ENCODE data around the gene ALG12.

The ALG12 gene

DNA sequence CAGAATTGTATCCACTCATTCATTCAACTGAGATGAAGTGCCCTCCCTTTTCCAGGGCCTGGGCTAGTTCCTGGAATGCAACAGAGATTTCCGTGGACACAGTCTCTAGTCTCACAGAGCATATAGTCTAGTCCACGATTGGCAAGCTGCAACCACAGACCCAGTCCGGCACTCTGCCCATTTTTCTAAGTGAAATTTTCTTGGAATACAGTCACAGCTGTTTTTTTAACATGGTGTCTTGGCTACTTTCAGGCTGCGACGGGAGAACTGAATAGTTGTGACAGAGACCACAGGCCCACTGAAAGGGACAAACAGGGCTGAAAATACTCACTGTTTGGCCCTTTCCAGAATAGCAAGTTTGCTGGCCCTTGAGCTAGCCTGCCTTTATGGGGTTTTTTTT, 29.2 kb downstream of the ALG12 start:
- DNase-seq (ENCODE audit: low read depth in 3 of 3), result no peak

DNA sequence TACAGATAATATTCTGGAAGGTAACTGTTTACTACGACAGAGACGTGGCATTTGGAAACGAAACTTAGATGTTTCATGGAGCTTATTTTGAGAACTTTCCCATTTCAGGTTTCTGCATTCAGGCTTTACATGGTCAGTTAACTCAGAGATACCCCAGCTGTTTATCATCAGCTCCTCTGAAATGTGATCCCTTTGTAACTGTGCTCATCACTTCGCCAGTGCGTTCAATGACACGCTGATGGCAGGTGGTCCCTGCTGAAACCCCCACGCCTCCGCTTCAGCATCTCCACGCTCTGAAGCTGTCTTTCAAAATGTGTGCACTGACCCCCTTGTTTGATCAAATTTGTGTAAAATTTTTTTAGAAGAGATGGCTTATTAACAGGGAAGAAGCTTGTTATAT, 30.5 kb downstream of the ALG12 start:
- DNase-seq (ENCODE audit: low read depth in 3 of 3), result no peak

DNA sequence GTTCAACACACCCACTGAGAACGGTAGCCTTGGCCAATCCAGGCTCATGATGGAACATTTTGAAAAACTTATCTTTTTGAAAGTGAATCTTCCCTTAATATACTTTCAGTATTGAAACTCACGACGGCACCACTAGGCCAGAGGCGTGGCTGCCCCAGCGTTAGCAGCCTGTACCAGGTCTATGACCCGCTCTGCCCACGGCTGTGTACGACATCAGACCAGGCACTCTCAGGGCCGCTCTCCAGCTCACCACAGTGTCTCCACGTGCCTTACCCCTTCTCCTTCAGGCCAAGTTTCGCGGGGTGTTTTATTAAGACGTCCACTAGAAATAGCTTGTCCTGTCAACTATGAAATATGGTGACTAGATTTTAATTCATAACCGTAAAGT, 31.2 kb downstream of the ALG12 start:
- DNase-seq (ENCODE audit: low read depth in 3 of 3), result no peak

DNA sequence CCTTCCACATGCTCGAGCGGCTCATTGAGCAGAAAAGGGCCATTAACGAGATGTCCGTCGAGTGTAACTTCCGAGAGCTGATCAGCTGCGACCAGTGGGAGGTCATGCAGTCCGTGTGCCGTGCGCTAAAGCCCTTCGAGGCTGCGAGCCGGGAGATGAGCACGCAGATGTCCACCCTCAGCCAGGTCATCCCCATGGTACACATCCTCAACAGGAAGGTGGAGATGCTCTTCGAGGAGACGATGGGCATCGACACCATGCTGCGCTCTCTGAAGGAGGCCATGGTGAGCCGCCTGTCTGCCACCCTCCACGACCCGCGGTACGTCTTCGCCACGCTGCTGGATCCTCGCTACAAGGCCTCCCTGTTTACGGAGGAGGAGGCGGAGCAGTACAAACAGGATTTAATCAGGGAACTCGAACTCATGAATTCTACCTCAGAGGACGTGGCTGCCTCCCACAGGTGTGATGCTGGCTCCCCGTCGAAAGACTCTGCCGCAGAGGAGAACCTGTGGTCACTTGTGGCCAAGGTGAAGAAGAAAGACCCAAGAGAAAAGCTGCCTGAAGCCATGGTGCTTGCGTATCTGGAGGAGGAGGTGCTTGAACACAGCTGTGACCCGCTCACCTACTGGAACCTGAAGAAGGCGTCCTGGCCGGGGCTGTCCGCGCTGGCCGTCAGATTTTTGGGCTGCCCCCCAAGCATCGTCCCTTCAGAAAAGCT, 31.7 kb downstream of the ALG12 start:
- no peak for DNase-seq (ENCODE audit: low read depth in 3 of 3)

DNA sequence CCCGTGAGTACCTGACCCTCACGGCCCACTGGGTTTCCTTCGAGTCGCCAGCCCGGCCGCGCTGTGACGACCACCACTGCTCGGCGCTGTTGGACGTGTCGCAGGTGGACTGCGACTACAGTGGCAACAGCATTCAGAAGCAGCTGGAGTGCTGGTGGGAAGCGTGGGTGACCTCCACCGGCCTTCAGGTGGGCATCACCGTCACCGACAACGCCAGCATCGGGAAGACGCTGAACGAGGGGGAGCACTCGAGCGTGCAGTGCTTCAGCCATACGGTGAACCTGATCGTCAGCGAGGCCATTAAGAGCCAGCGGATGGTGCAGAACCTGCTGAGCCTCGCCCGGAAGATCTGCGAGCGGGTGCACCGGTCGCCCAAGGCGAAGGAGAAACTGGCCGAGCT, 32.4 kb downstream of the ALG12 start:
- no peak for DNase-seq (ENCODE audit: low read depth in 3 of 3)

DNA sequence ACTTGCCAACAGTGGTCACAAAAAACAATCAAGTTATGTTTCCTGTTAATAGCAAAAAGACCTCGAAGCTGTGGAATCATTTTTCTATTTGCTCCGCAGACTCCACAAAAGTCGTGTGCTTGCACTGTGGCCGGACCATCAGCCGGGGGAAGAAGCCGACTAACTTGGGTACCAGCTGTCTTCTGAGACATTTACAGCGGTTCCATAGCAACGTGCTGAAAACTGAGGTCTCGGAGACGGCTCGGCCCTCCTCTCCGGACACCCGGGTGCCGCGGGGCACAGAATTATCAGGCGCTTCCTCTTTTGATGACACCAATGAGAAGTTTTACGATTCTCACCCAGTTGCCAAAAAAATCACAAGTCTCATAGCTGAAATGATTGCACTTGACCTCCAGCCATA, 33.0 kb downstream of the ALG12 start:
- no peak for DNase-seq (ENCODE audit: low read depth in 3 of 3)

DNA sequence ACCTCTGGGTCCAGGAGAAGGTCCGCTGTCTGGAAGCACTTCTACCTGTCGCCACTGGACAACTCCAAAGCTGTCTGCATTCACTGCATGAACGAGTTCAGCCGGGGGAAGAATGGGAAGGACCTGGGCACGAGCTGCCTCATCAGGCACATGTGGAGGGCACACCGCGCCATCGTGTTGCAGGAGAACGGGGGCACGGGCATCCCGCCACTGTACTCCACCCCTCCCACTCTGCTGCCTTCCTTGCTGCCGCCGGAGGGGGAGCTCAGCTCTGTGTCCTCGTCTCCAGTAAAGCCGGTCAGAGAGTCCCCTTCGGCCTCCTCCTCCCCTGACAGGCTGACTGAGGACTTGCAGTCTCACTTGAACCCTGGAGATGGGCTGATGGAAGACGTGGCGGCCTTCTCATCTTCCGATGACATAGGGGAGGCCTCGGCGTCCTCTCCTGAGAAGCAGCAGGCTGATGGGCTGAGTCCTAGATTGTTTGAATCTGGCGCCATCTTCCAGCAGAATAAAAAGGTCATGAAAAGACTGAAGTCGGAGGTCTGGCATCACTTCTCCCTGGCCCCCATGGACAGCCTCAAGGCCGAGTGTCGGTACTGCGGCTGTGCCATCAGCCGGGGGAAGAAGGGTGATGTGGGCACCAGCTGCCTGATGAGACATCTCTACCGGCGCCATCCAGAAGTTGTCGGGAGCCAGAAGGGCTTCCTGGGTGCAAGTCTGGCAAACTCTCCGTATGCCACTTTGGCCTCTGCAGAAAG, 33.6 kb downstream of the ALG12 start:
- DNase-seq (ENCODE audit: low read depth in 3 of 3), result no peak

DNA sequence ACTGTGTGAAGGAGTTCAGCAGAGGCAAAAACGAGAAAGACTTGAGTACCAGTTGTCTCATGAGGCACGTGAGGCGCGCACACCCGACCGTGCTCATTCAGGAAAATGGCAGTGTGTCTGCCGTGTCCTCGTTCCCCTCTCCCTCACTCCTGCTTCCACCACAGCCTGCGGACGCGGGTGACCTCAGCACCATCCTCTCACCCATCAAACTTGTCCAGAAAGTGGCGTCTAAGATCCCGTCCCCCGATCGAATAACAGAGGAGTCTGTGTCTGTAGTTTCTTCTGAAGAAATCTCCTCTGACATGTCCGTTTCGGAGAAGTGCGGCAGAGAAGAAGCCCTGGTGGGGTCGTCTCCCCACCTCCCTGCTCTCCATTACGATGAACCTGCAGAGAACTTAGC, 34.2 kb downstream of the ALG12 start:
- no peak for DNase-seq (ENCODE audit: low read depth in 3 of 3)

DNA sequence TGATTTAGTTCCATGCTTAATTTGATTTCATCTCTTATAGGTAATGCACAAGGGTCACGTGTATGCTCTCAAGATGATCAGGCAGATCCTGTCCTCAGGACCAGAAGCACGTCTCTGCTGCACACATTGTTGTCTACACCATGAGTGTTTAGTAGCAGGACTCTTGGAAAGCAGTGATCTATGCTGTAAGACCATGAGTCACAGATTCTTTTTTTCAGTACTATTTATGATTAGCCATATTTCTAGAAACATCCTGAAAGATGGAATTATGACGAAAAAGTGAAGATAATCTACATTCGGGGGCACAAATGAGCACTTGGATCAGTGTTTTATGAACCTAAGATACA, 35.0 kb downstream of the ALG12 start:
- DNase-seq (ENCODE audit: low read depth in 3 of 3), result no peak

DNA sequence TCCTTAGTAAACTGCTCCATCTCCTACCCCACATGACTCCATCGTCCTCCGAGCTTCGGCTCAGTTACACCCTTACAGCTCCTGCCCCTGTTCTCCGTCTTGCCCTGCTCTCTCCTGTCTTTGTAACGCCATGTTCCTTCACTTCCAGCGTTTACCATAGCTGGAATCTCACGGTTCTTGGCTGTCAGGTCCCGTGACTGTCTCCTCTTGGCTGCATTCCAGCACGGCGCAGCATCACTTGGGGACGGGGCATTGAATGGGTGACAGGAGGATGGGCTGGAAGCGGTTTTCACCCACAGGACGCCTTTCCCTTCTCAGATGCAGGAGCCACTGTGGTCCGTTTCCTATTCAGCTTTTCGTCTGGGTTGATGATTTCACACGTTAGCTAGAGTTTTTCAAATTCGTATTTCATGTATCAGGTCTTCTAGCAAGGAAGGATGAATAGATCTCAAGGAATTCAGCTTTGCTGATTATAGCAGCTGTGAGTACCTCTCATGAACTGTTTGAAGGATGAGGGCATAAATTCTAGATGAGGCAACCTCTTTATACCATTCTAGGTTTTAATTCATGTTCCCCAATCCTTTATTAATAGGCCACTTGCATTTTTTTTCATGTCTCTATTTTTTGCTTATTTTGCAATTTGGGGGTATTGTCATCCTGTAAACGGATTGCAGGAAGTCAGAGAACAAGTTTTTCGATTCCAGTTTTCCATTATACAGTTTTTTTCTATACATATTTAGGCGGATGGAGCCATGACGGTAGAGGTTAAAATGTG, 35.5 kb downstream of the ALG12 start:
- no peak for DNase-seq (ENCODE audit: low read depth in 3 of 3)

DNA sequence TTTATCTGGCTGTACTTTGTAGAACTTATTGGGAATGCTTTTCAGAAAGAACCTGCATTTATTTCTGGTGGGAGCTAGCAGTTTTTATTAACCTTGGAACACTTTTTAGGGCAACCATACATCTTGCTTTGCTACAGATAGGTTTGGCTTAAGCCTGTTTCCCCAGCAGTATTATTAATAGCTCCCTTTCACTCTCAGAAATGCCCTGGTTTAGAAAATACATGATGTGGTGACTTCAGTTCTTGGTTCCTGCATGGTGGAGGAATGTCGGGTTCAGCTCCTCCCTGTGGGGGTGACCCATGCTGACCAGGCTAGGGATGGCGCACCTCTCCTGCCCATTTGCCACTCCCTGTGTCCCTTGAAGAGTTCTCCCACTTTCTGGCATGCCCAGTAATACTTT, 36.4 kb downstream of the ALG12 start:
- no peak for DNase-seq (ENCODE audit: low read depth in 3 of 3)

DNA sequence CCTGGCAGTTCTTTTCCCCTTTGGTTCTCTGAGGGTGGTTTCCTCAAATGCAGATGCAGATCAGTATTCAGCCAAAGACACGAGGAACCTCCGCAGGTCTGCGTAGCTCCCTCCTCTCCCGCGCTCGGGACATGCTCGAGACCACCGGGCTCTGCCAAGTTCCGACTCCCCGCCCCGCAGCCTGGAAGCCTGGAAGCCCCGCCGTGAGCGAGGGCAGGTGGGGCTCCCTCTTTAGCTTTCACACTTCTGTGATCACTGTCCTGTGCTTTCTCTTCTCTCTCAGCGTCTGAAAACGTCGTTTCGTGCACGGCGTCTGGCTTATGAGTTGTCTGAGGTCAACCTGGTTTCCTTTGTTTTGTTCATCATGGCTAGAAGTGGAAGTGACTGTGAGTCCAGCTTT, 38.0 kb downstream of the ALG12 start:
- no peak for DNase-seq (ENCODE audit: low read depth in 3 of 3)

DNA sequence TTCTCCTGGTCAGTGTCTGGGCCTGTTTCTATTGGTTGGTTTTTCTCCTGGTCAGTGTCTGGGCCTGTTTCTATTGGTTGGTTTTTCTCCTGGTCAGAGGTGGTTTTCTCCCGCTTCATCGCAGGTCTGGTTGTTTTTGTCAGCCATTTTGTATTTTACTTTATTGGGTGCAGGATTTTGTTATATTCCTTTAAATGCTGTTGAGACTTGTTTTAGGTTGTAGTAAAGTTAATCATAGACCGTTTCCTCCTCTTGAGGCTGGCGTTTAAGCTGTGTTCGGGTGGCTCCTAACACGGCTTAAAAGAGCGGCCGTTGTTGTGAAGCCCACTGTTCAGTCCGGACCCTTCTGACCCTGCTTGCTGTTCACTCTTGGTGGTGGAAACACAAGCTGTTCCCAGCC, 38.4 kb downstream of the ALG12 start:
- DNase-seq (ENCODE audit: low read depth in 3 of 3), result no peak

DNA sequence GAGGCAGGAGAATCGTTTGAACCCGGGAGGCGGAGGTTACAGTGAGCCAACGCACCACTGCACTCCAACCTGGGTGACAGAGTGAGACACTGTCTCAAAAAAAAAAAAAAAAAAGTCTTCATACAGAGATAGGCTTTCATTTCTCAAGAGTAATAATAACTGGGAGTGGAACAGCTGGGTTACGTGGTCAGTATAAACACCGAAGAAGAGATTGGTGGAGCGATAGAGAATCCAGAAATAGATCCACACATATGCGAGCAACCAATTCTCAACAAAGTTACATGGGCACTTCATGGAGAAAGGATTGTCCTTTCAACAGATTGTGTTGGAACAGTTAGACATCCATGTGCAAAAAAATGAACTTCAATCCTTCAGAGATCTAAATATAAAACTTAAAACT, 40.0 kb downstream of the ALG12 start:
- DNase-seq (ENCODE audit: low read depth in 3 of 3), result no peak

DNA sequence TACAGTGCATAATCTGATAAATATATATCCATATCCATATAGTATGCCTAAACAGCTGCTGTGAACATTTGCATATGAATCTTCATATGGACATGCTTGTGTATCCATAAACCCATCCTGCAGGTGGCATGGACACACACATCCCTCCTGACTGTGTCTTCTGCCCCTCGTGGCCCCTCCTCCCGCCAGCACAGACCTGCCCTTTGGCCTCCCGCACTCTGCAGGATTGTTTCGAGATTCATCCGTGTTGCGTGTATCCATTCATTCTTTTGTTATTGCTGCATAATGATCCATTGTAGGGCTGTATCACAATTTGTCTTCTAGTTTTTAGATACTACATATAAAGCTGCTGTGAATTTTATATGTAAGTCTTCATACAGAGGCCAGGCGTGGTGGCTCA, 40.6 kb downstream of the ALG12 start:
- DNase-seq (ENCODE audit: low read depth in 3 of 3), result no peak

DNA sequence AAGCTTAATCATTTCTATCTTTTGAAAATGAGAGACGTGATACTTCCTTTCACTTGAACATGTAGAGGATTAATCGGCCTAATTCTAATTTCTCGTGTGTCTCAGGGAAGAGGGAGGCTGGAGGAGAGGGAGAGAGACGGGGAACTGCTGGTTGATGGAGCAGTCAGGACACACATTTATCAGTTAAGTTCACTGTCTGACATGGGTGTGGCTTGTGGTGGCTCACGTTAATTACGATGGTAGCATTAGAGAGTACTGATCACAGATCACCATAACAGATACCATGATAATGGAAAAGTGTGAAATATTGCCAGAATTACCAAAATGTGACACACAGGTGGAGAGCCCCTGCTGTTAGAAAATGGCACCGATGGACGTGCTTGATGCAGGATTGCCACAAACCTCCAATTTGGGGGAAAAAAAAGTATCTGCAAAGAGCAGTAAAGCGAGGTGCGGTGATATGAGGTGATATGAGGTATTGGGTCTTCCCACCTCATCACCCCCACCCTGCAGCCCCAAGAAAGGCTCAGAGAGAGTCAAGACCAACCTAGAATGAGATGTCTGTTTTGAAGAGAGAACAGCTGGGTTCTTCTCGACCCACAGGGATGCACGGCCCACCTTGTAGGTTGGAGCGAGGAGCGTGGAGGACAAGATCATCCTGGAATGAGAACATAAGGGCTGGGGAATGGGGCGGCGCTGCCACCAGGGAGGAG, 44.9 kb downstream of the ALG12 start:
- DNase-seq (ENCODE audit: low read depth in 3 of 3), result no peak

DNA sequence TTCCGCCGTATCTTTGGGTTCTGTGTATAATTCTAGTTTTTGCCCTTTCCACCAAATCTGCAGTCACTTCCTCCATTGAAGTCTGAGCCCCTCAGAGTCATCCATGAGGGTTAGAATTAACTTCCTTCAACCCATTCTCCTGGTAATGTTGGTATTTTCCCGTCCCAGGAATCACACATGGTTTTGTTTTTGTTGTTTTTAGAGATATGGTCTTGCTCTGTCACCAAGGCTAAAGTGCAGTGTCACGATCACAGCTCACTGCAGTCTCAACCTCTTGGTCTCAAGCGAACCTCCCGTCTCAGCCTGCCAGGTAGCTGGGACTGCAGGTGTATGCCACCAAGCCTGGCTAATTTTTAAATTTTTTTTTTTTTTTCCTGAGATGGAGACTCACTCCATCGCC, 45.9 kb downstream of the ALG12 start:
- DNase-seq (ENCODE audit: low read depth in 3 of 3), result no peak

DNA sequence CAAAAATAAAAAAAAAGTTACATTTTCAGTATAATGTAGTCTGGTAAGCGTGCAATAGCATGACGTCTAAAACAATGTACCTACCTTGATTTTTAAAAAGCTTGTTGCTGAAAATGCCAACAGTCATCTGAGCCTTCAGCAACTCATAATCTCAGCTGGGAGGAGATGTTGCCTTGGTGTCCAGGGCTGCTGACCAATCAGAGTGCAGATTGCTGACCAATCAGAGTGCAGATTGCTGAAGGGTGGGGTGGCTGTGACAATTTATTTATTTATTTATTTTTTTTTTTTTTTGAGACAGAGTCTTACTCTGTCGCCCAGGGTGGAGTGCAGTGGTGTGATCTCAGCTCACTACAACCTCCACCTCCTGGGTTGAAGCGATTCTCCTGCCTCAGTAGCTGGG, 46.8 kb downstream of the ALG12 start:
- DNase-seq (ENCODE audit: low read depth in 3 of 3), result no peak

DNA sequence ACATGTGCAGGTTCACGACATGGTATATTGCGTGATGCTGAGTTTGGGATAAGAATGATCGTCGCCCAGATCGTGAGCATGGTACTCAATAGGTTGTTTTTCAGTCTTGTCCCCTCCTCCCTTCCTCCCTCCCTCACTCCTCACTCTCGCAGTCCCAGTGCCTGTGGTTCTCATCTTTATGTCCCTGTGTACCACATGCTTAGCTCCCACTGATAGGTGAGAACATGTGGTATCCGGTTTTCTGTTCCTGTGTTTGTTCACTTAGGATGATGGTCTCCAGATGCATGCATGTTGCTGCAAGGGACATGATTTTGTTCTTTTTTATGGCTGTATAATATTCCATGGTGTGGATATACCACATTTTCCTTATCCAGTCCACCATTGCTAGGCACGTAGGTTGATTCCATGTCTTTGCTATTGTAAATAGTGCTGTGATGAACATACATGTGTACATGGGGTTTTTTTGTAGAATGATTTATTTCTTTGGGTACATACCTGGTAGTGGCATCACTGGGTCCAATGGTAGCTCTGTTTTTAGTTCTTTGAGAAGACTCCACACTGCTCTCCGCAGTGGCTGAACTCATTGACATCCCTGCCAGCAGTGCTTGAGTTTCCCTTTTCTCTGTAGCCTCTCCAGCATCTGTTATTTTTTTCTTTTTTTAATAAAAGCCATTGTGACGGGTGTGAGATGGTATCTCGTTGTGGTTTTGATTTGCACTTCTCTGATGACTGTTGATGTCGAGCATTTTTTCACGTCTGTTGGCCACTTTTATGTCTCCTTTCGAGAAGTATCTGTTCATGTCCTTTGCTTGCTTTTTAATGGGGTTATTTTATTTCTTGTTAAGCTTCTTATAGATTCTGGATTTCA, 48.2 kb downstream of the ALG12 start:
- no peak for DNase-seq (ENCODE audit: low read depth in 3 of 3)

DNA sequence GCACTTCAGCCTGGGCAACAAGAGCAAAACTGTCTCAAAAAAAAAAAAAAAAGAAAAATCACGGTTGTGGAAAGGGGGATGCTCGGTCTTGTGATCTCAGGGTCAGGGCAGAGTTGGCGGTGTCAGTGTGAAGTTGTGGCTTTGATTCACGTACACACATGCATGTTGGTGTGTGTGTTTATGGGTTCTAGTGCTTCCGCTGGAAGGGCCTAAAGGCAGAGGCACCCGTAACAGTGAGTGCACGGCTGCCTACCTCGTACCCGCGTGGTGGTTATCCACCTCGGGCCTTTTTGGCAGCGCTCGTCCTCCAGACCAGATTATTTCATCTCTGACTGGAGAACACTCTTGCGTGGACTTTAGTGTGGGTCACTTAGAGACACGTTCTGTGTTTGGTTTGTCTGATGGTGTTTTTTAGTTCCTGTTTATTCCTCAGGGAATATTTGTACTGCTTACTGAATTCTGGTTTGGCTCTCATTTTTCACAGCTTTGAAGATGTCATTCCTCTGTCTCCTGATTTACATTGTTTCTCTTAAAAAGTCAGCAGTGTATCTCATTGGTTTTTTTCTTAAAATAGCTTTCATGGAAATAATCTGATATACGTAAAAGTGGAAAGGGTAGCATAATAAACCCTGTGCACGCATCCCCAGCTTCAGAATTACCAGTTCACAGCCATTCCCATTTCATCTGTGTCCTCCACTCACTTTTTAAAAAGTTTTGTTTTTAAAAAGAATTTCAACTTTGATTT, 49.0 kb downstream of the ALG12 start:
- DNase-seq (ENCODE audit: low read depth in 3 of 3), result no peak
